Neutrophil (primary cell): Measurements from ENCODE around the gene FASTKD1.
A peak's percentile ranks its signal among the peaks of the same experiment; 100 is the strongest.
"Not testable (repeated sequence)": the region's sequence is repeated elsewhere in the genome, so short reads cannot be mapped to it uniquely, and the experiment has no call there.

Experiments used
- H3K27ac ChIP-seq: fragments of 200-600 bp; sonication (generic); 2 replicates; pipeline ENCODE4 v1.5.1; 2016; ENCODE audit warnings: mild to moderate bottlenecking, moderate library complexity
- H3K27me3 ChIP-seq: fragments of 200-600 bp; sonication (generic); 2 replicates; pipeline ENCODE4 v1.6.0; 2016; ENCODE audit warnings: mild to moderate bottlenecking
- H3K36me3 ChIP-seq: fragments of 200-600 bp; sonication (generic); 2 replicates; pipeline ENCODE4 v1.5.1; 2017
- H3K4me1 ChIP-seq, 2 experiments: fragments of 200-600 bp in 1 of 2; sonication (generic) in 1 of 2; 1 replicate in 1 of 2; 2 replicates in 1 of 2; pipeline versions ENCODE4 v1.5.1 to v1.6.1; 2013 to 2016; ENCODE audit warnings: low read depth in 1 of 2, low read length in 1 of 2, mild to moderate bottlenecking in 1 of 2, moderate library complexity in 1 of 2; ENCODE audit not compliant: control insufficient read depth in 1 of 2, insufficient read depth in 1 of 2
- H3K4me3 ChIP-seq, 2 experiments: fragments of 200-600 bp in 1 of 2; sonication (generic) in 1 of 2; 1 replicate in 1 of 2; 2 replicates in 1 of 2; pipeline ENCODE4 v1.5.1; 2013 to 2016; ENCODE audit warnings: low read depth in 1 of 2, low read length in 1 of 2, mild to moderate bottlenecking in 1 of 2, moderate library complexity in 1 of 2
- H3K9me3 ChIP-seq: fragments of 200-600 bp; sonication (generic); 2 replicates; pipeline ENCODE4 v1.5.1; 2016
- TF ChIP-seq, protein P1 (sequence below): fragments of 200-600 bp; sonication (generic); IDR thresholded peaks from 2 replicates; pipeline ENCODE4 v1.5.1; 2016; ENCODE audit warnings: antibody characterized with exemption

FASTKD1 gene

DNA sequence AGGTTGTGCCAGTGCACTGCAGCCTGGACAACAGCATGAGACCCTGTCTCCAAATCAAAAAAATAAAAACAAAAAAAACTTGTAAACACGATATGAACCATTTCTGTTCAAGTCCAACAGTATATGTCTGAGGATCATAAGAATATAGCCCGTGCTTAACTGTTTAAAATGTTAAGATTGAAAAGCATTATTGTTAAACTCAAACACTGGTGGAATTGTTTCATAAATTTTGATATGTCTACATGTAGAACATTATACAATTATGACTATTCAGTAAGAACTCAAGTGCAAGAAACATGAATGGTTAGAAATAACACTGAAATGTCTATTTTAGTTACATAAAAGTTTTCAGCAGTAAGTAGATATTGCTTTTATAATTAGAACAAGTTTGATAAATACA, 40.2 kb upstream of the FASTKD1 start:
- Histone ChIP-seq H3K4me3 (no peak overlapping the region), H3K9me3 (no peaks in the 10 kb centered on the region), H3K27me3 (no peaks in the 10 kb centered on the region), H3K36me3 (peaks cover 63% of the 10 kb centered on the region), H3K4me1 (peaks cover 5 to 9% of the 10 kb centered on the region in 2 experiments), H3K27ac (no peak overlapping the region)
- TF ChIP-seq, protein P1, sequence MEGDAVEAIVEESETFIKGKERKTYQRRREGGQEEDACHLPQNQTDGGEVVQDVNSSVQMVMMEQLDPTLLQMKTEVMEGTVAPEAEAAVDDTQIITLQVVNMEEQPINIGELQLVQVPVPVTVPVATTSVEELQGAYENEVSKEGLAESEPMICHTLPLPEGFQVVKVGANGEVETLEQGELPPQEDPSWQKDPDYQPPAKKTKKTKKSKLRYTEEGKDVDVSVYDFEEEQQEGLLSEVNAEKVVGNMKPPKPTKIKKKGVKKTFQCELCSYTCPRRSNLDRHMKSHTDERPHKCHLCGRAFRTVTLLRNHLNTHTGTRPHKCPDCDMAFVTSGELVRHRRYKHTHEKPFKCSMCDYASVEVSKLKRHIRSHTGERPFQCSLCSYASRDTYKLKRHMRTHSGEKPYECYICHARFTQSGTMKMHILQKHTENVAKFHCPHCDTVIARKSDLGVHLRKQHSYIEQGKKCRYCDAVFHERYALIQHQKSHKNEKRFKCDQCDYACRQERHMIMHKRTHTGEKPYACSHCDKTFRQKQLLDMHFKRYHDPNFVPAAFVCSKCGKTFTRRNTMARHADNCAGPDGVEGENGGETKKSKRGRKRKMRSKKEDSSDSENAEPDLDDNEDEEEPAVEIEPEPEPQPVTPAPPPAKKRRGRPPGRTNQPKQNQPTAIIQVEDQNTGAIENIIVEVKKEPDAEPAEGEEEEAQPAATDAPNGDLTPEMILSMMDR: no peak

DNA sequence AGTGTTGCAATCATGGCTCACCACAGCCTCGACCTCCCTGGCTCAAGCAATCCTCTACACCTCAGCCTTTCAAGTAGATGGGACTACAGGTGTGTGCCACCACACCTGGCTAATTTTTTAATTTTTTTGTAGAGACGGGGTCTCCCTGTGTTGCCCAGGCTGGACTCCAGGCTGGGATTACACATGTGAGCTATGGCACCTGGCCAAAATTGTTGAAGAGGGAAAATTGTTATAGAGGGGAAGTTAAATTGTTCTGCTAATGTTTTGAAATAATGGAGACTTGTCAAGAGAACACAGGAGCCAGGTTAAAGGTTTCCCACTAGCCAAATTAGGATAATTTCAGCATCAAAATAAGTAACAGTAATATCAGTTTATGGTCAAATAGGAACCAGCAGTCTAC, 35.6 kb upstream of the FASTKD1 start:
- Histone ChIP-seq H3K27ac (peak overlapping the region; percentile 67), H3K36me3 (peaks cover 78% of the 10 kb centered on the region), H3K4me3 (no peak overlapping the region), H3K27me3 (no peaks in the 10 kb centered on the region), H3K4me1 (peaks cover 13 to 23% of the 10 kb centered on the region in 2 experiments), H3K9me3 (no peaks in the 10 kb centered on the region)
- TF ChIP-seq, protein P1: no peak

DNA sequence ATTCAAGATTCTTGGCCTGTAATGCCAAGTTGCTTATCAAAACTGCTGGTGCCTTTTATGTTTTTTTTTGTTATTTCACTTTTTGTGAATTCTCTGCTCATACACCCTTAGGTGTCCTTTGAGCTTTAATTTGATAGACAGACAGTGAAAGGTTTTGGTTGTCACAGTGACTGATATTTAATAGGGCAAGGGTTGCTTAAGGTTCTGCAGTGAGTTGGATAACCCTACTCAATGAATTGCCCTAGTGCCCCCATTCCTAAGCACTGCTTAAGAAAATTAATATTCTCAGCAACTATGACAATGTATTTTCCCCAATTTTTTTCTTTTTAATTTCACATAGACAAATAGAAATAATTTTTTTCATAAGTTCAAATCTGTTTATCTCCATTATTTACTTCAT, 25.9 kb upstream of the FASTKD1 start:
- Histone ChIP-seq H3K9me3 (no peaks in the 10 kb centered on the region), H3K36me3 (peaks cover 8% of the 10 kb centered on the region), H3K27ac (no peak overlapping the region), H3K27me3 (no peaks in the 10 kb centered on the region), H3K4me3 (no peak overlapping the region), H3K4me1 (no peaks in the 10 kb centered on the region)
- TF ChIP-seq, protein P1: no peak

DNA sequence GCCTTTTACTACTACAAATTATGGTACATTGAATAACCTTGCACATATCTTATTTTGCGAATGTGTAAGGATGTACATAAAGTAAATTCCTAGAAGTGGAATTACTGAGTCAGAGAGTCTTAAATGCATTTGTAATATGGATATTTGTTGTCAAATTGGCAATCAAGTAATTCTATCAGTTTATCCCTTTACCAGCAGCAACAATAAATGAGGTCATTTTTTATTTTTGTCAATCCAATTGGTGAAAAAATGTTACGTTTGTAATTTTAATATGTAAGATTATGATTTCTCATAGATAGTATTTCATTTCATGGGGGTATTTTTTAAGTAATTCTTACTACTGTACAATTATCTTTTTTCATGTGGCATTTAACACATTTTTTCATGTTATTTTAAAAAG, 25.3 kb upstream of the FASTKD1 start:
- Histone ChIP-seq H3K9me3 (no peaks in the 10 kb centered on the region), H3K4me3 (no peak overlapping the region), H3K27ac (no peak overlapping the region), H3K4me1 (no peaks in the 10 kb centered on the region), H3K36me3 (peaks cover 5% of the 10 kb centered on the region), H3K27me3 (no peaks in the 10 kb centered on the region)
- TF ChIP-seq, protein P1: no peak

DNA sequence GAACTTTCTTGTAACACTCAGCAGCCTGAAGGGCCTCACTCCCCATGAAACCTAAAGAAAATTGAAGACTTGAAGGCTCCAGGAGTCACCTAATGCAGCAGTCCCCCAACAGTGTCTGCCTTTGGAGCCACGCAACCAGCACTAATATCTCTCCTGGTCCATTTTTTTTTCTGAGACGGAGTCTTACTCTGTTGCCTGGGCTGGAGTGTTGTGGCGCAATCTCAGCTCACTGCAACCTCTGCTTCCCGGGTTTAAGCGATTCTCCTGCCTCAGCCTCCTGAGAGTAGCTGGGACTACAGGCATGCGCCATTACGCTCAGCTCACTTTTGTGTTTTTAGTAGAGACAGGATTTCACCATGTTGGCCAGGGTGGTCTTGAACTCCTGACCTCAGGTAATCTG, 22.9 kb upstream of the FASTKD1 start:
- not testable (repeated sequence) for H3K36me3 ChIP-seq, H3K4me1 ChIP-seq, H3K4me3 ChIP-seq, H3K27ac ChIP-seq, H3K27me3 ChIP-seq, H3K9me3 ChIP-seq

DNA sequence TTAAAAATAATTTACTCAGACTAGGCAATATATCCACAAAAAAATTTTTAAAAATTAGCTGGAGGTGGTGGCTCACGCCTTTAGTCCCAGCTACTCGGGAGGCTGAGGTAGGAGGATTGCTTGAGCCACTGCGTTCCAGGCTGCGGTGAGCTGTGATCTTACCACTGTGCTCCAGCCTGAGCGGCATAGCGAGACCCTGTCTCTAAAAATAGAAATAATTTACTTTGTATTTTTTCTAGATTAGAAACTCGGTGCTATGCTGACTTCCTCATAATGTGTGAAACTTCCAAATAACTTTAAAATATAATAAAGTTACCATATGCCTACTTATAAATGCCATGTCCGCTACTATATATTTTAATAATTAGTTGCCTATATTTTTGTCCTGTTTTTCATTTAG, 17.1 kb upstream of the FASTKD1 start:
- TF ChIP-seq, protein P1: no peak
- H3K36me3 ChIP-seq: no peaks in the 10 kb centered on the region
- H3K27ac ChIP-seq: peak overlapping the region; percentile 70
- no peaks in the 10 kb centered on the region for H3K27me3 ChIP-seq
- peaks cover 34 to 35% of the 10 kb centered on the region in 2 experiments for H3K4me1 ChIP-seq
- H3K9me3 ChIP-seq: no peaks in the 10 kb centered on the region
- H3K4me3 ChIP-seq: no peak overlapping the region
